Hepatocyte (in vitro differentiated cells): Measurements from ENCODE around the gene MAPKAP1.

ENCODE experiments used
- EZH2 ChIP-seq: fragments of 200-600 bp; sonication (generic); IDR thresholded peaks from 2 replicates; pipeline ENCODE4 v1.6.1; 2016; ENCODE audit warnings: antibody characterized with exemption, mild to moderate bottlenecking, borderline replicate concordance
- EZH2phosphoT487 ChIP-seq: fragments of 200-600 bp; sonication (generic); IDR thresholded peaks from one replicate; pipeline ENCODE4 v1.6.1; 2018; ENCODE audit warnings: antibody characterized with exemption, mild to moderate bottlenecking, low read depth, moderate library complexity; ENCODE audit not compliant: unreplicated experiment, severe bottlenecking
- TF ChIP-seq, protein P1 (sequence below): fragments of 200-600 bp; sonication (generic); IDR thresholded peaks from 2 replicates; pipeline ENCODE4 v1.5.1; 2016; ENCODE audit warnings: antibody characterized with exemption, mild to moderate bottlenecking; ENCODE audit not compliant: poor library complexity

DNA sequence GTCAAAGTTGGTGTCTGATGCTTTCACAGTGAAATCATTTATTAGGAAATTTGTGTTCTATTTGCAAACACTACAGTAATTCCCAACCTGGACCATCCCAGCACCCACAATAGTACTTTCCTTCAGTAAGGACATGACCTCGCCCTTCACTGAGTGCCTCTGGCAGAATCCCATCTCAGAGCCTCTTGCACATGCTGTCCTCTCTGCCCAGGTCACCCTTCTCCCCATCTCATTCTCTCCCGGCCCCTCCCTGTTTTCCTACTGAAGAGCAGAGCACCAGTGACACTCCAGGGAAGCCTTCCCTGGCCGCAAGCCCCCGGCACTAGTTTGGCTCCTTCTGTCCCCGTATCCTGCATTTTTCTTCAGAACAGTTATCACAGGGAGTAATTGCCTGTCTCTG, 220.4 kb downstream of the MAPKAP1 start:
- TF ChIP-seq, protein P1, sequence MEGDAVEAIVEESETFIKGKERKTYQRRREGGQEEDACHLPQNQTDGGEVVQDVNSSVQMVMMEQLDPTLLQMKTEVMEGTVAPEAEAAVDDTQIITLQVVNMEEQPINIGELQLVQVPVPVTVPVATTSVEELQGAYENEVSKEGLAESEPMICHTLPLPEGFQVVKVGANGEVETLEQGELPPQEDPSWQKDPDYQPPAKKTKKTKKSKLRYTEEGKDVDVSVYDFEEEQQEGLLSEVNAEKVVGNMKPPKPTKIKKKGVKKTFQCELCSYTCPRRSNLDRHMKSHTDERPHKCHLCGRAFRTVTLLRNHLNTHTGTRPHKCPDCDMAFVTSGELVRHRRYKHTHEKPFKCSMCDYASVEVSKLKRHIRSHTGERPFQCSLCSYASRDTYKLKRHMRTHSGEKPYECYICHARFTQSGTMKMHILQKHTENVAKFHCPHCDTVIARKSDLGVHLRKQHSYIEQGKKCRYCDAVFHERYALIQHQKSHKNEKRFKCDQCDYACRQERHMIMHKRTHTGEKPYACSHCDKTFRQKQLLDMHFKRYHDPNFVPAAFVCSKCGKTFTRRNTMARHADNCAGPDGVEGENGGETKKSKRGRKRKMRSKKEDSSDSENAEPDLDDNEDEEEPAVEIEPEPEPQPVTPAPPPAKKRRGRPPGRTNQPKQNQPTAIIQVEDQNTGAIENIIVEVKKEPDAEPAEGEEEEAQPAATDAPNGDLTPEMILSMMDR = no peak
- TF ChIP-seq EZH2 (no peak), EZH2phosphoT487 (no peak)
